ENCODE measurements around the gene ZNF609. TPM values are rescaled to one million over a fixed set of nuclear protein-coding genes. Genes with fewer than 3 reads are reported as not detected.

The ZNF609 gene
- total RNA-seq, 4 donors from 2014 or later: 18.6 to 40.1 (median 23.7) TPM

GRCh38 chr15:64549860-64550259, 89.5 kb downstream of the ZNF609 start:
- Histone ChIP-seq H3K27ac (no peak overlapping the region), H3K4me1 (peaks cover 14% of the 10 kb centered on the region), H3K9me3 (no peaks in the 10 kb centered on the region), H3K27me3 (no peaks in the 10 kb centered on the region), H3K4me3 (no peak overlapping the region), H3K36me3 (no peaks in the 10 kb centered on the region)
- no peak for DNase-seq (ENCODE audit: low spot score in 2 of 2)
- WGBS: 98% methylated on average over 2 of the region's 2 CpGs
- TF ChIP-seq CTCF (IDR thresholded peaks at IDR 0.05) (no peak), POLR2AphosphoS5 (IDR thresholded peaks at IDR 0.05) (no peak)

GRCh38 chr15:64552281-64552948, 92.0 kb downstream of the ZNF609 start:
- H3K4me3 ChIP-seq: no peak overlapping the region
- DNase-seq (ENCODE audit: low spot score in 2 of 2): no peak
- H3K9me3 ChIP-seq: no peaks in the 10 kb centered on the region
- peaks cover 9% of the 10 kb centered on the region for H3K4me1 ChIP-seq
- H3K36me3 ChIP-seq: peaks cover 3% of the 10 kb centered on the region
- 91% methylated on average over 8 of the region's 8 CpGs for WGBS
- TF ChIP-seq CTCF (IDR thresholded peaks at IDR 0.05): no peak
- no peak for TF ChIP-seq POLR2A (IDR thresholded peaks at IDR 0.05)
- TF ChIP-seq POLR2AphosphoS5 (IDR thresholded peaks at IDR 0.05): no peak
- TF ChIP-seq EP300 (IDR thresholded peaks at IDR 0.05): no peak
- H3K27ac ChIP-seq: no peak overlapping the region
- no peaks in the 10 kb centered on the region for H3K27me3 ChIP-seq

GRCh38 chr15:64558460-64559179, 98.2 kb downstream of the ZNF609 start:
- Histone ChIP-seq H3K9me3 (no peaks in the 10 kb centered on the region), H3K4me1 (no peaks in the 10 kb centered on the region), H3K27me3 (no peaks in the 10 kb centered on the region), H3K27ac (no peak overlapping the region), H3K4me3 (no peak overlapping the region), H3K36me3 (peaks cover 3% of the 10 kb centered on the region)
- TF ChIP-seq POLR2AphosphoS5 (IDR thresholded peaks at IDR 0.05): no peak
- TF ChIP-seq CTCF (IDR thresholded peaks at IDR 0.05): no peak
- TF ChIP-seq POLR2A (IDR thresholded peaks at IDR 0.05): no peak
- no peak for TF ChIP-seq EP300 (IDR thresholded peaks at IDR 0.05)
- no peak for DNase-seq (ENCODE audit: low spot score in 2 of 2)

- Histone ChIP-seq H3K36me3 (peaks cover 3% of the 10 kb centered on the region), H3K9me3 (no peaks in the 10 kb centered on the region), H3K4me1 (no peaks in the 10 kb centered on the region), H3K4me3 (no peak overlapping the region), H3K27me3 (no peaks in the 10 kb centered on the region), H3K27ac (no peak overlapping the region)
- TF ChIP-seq EP300 (IDR thresholded peaks at IDR 0.05) (no peak), POLR2A (IDR thresholded peaks at IDR 0.05) (no peak), POLR2AphosphoS5 (IDR thresholded peaks at IDR 0.05) (no peak), CTCF (IDR thresholded peaks at IDR 0.05) (no peak)
- no peak for DNase-seq (ENCODE audit: low spot score in 2 of 2)
- WGBS: 95% methylated on average over 2 of the region's 2 CpGs
Measured at GRCh38 chr15:64559243-64559642, 98.9 kb downstream of the ZNF609 start.

GRCh38 chr15:64560501-64560900, 100.1 kb downstream of the ZNF609 start:
- H3K27ac ChIP-seq: no peak overlapping the region
- DNase-seq (ENCODE audit: low spot score in 2 of 2): no peak
- H3K4me3 ChIP-seq: no peak overlapping the region
- no peaks in the 10 kb centered on the region for H3K9me3 ChIP-seq
- 94% methylated on average over 3 of the region's 3 CpGs for WGBS
- H3K36me3 ChIP-seq: no peaks in the 10 kb centered on the region
- no peaks in the 10 kb centered on the region for H3K27me3 ChIP-seq
- no peaks in the 10 kb centered on the region for H3K4me1 ChIP-seq
- TF ChIP-seq POLR2AphosphoS5 (IDR thresholded peaks at IDR 0.05) (no peak), EP300 (IDR thresholded peaks at IDR 0.05) (no peak), CTCF (IDR thresholded peaks at IDR 0.05) (no peak), POLR2A (IDR thresholded peaks at IDR 0.05) (no peak)

Data from suprapubic skin (tissue), 4 donors.